ENCODE measurements around the gene APBB3.

The APBB3 gene

DNA sequence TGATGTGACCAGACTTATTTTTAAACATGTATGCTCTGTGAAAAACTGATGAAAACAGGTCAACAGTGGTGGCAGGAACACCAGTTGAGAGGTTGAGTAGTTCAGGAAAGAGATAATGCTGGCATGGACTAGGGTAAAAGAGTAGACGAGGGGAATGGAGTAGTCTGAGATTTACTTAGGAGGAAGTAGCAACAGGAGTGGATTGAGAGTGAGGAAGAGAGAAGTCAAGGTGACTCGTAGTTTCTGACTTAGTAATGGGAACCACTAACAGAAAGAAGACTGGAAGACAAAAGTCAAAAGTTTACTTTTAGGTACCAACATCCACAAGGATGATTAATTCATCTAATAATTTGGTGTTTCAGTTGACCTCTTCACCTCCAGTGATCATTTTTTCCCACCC, 10.7 kb downstream of the APBB3 start:
- DNase-seq: no peak

DNA sequence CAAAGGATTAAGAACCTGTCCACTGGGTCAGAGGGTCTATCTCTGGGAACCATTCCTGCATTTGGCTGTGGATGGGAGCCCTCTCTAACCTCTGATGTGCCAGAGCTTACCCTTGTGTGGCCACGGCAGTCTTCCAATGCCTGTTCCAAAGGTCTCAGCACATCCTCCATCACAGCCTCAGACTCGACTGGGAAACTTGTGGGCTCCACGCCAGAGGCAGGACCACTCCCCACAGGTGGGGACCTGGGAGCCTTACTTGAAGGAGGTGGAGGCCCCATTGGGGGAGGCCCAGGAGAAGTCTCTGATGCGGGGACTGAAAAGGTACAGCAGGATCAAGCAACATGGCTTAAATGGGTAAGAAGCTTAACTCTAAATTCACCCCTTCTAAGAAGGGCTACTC, 12.5 kb downstream of the APBB3 start:
- no peak for DNase-seq

DNA sequence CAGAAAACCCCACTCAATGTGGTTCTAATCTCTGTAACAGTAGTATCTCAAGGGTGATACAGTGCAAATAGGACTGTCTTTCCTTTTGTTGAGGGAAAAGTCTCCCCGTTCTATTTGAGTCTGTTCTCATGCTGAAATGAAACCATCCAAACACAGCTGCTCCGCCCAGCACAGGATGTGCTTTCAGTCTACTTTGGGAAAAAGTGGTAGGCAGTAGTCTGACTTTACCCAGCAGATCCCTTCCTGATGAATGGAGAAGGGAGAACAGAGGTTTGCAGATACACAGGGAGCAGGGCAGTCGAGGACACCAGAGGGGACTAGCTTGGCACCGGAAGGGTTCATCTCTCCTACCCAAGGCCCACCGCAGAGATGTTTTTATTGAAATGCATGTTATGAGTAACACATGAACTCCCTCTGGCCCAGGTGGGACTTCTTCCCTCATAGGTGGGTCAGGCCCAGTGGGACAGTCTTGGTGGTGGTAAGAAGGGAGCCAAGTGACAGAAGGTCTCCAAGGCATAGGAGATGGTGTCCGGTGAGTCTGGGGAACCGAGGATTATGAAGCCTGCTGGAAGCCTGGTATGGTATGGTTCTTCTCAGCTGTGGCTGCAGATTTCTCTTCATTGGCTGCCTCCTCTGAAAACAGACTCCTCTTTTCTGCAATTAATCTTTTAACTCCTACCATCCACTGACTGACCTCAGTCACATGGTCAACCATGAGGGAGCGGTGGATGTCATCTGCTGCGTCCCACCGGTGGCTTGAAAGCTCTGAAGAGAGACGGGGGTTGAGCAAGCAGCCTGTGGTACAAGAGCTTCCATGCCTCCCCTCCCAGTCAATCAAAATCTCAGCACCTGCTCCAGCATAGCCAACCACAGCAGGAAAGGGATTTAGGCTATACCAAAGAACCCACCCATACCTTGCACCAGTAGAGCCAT, 14.0 kb downstream of the APBB3 start:
- DNase-seq: no peak

DNA sequence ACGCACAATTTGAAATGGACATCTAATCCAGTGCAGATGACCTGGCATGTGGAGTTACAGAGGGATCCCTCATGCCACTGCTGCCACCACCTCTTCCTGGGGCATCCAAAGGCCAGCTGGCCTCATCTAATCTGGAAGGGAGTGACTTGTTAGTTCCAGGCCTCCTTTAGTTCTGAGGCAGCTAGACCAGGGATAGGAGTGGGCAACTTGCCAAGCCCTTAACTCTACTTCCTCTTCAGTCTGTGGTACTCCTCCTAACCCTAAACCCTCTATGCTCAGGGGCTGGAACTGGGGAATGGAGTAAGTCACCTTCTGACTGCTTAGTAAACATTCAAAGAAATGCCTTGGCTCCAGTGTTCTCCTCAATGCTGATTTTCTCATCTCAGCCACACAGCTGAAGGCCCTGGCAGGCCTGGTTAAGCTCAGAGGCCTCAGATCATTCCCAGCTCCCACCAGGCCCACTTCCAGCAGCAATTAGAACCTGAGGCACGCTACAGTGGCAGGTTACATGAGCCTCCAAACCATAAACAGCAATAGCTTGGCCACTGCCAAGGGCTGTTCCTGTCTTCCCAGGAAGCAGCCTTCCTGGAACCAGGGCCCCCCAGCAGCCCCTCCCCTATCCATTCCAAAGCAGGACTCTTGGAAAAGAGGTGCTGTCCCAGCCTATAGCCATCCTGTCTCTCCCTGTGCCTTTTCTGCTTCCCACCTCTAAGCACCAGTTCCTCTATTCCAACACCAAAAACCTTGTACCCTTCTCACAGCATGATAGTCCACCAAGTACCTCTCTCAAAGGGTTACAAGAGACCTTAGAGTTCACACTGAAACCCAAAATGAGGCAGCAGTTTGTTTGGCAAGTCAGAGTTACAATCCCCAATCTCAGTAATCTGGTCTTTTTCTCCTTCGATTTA, 14.9 kb downstream of the APBB3 start:
- DNase-seq: peak; percentile 58

DNA sequence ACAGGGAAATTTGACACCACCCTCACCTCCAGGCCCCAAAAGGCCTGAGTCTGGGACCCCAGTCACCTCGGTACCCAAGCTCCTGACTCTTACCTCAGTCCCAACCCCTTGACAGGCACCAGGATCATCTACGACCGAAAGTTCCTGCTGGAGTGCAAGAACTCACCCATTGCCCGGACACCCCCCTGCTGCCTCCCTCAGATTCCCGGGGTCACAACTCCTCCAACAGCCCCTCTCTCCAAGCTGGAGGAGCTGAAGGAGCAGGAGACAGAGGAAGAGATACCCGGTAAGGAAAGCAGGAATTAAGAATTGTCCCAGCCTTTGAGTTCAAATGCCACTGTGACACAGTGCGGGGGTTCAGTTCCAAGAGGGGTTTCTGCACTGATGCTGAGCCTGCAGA, 15.6 kb downstream of the APBB3 start:
- no peak for DNase-seq

DNA sequence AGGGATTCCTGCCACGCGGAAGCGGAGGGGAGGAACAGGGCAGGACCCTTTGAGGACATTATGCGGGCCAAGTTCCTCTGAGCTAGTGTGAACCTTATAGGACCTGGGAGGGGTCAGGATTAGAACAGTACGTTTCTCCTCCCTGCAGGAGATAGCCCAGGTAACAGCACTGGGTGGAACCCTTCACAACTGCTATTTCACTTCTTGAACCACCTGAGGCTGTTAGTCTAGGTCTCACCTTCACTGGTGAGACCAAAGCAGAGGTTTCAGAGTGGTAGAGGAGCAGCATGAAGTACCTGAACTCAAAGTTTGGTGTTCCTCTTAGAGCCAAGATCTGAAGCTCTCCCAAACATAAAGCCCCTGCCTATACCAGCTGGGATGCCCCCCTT, 16.1 kb downstream of the APBB3 start:
- peak; percentile 34 for DNase-seq

DNA sequence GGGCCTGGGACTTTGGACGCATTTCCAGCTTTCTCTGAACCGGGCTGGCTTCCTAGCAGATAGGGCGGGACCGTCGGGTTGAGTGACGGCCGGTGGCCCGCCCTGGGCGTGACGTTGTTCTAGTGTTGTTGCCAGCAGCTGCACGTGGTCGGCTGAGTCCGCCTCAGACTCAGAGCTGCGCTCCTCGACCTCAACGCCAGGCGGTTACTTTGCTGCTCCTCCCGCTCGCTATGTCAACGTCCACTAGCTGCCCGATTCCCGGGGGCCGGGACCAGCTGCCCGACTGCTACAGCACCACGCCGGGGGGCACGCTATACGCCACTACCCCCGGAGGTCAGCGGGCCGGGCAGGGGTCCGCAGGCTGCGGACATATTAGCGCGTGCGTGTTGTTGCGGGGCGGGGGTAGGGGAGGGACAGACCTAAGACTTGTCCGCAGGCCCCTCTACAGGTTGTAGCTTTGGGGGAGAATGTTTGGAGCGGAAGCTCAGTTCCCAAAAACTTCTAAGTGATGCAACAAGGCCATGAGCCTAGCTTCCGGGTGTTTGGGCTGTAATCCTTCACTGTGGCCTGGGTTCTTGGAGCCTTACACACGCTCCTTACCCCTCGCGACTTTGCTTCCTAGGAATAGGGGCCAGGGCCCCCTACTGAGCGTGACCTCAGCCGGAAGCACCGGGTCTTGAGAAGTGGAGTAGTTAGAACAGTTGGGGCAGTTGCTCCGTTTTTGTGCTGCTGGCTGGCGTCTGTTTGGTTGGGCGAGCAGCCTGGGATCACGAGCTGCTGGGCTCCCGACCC, 16.7 kb downstream of the APBB3 start, which contains the start of gene EIF4EBP3:
Gene EIF4EBP3 (plus strand): TSS at position 155 of the 792 bp plus-strand sequence. CDS start 76 bp downstream, at position 231.
- DNase-seq: peak; percentile 95

DNA sequence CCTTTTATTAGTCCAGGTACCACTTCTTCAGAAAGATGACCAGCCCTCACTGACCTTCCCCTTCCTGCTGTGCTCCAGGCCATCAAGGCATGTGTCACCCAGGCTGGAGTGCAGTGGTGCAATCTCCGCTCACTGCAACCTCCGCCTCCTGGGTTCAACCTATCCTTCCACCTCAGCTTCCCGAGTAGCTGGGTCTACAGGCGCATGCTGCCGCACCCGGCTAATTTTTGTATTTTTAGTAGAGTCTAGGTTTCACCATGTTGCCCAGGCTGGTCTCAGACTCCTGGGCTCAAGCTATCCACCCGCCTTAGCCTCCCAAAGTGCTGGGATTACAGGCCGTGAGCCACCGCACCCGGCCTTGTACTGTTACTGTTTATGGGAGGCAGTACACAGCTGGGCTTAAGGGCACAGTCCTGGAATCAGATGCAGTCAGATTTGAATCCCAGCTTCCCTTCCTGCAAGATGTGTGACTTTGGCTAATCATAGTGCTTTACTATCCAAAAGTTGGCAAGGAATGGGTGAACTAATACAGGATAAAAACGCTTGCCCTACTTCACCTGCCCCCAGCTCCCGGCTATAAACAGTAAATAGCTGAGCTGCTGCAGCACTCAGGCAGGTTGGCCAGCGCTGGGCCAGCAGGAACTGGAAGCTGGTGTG, 17.4 kb downstream of the APBB3 start:
- no peak for DNase-seq

DNA sequence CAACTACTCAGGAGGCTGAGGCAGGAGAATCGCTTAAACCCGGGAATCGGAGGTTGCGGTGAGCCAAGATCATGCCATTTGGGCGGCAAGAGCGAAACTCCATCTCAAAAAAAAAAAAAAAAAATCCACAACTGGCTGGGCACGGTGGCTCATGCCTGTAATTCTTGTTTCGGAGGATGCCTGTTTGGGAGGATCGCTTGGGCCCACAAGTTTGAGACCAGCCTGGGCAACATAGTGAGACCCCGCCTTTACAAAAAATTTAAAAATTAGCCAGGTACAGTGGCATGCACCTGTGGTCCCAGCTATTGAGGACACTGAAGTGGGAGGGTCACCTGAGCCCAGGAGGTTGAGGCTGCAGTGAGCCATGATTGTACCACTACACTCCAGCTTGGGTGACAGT, 18.8 kb downstream of the APBB3 start:
- no peak for DNase-seq

DNA sequence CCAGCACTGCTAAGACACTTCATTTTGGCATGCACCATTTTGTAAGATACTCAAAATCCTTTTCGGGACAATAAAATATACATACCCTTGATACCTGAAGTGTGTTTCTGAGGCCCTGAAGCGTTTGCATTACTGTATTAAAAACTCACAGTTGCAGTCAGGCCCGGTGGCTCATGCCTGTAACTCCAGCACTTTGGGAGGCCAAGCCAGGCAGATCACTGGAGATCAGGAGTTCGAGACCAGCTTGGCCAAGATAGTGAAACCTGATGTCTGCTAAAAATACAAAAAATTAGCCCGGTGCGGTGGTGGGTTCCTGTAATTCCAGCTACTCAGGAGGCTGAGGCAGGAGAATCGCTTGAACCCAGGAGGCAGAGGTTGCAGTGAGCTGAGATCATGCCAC, 19.4 kb downstream of the APBB3 start:
- no peak for DNase-seq

DNA sequence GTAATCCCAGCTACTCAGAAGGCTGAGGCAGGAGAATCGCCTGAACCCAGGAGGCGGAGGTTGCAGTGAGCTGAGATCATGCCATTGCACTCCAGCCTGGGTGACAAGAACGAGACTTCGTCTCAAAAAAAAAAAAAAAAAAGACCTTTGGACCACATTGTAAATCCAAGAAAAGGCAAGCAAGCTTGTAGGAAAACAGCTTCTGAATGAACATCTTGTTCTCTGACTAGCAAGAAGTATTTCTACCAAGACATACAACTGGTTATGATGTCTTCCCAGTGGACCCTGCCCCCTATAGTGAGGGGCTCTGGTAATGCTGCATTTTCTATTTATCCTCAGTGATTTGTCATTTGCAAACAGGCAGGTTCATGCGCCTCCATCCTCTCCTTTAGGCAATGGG, 21.4 kb downstream of the APBB3 start:
- no peak for DNase-seq

DNA sequence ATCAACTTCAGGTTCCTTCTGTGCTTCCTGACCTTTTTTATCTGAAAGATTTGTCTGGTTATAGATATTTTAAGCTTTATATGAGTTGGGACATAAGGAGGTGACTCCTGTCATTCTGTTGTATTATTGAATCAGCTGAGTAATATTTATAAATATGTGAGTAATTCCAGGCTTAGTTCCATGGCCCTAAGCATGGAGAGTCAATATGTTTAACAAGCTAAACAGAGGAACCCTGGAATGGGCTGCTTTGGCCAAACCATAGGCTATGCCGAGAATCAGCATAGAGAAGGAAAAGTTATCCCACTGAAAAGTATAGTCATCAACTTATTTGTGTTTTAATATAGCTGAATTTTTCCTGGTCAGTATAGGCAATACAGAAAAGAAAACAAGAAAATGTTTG, 24.2 kb downstream of the APBB3 start:
- no peak for DNase-seq

DNA sequence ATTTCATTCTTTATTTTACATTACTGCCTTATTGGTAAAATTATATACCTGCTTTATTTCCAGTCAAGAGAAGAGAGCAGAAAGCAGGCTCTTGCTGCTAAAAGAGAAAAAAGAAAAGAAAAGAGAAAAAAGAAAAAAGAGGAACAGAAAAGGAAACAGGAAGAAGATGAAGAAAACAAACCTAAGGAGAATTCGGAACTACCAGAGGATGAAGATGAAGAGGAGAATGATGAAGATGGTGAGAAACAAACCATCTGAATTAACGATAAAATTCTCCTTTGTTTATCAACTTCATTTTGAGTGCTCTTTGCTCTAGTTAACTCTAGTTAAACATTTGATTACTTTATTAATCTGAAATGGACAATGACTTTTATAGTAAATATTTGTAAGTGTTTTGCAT, 40.4 kb downstream of the APBB3 start:
- DNase-seq: no peak

DNA sequence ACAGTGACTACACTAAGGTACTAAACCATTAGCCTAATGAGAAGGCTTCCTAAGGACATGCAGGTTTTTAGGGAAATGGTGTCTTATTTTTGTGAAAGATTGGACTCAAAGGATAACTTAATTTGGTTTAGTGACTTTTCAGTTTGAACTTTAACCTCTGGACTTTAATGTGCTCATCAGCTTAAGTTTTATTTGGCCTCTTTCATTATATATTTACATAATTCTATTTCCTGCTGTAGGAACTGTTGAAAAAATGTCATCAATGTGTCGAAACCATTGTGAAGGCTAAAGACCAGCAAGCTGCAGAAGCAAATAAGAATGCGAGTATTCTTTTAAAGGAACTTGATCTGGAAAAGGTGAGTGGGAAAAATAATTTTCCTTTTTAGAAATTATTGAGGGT, 51.3 kb downstream of the APBB3 start:
- no peak for DNase-seq

DNA sequence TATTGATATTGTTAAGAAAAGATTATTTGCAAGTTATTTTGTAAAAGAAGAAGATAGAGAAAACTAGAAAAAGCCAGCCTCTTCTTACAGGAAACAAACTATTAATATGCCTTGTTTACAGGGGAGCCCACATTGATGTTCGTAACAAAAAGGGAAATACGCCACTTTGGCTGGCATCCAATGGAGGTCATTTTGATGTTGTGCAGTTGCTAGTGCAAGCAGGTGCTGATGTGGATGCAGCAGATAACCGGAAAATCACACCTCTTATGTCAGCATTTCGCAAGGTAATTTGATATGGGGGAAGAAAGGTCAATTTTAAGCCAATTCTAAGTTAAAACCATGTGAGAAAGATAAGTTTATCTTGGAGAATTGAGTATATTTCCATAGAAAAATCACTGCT, 54.5 kb downstream of the APBB3 start:
- peak; percentile 57 for DNase-seq
